Breast epithelium (tissue), 3 donors: Measurements from ENCODE around the gene TFPT.

ENCODE experiments used
- POLR2AphosphoS5 ChIP-seq, 3 donors: sonication (generic); formaldehyde crosslinking; IDR thresholded peaks; one replicate each; pipeline ENCODE4 v1.6.1; 2017; ENCODE audit warnings: antibody characterized with exemption in 3 of 3
- TF ChIP-seq, protein P1 (sequence below), 3 donors: fragments of 450-650 bp; IDR thresholded peaks; one replicate each; pipeline ENCODE4 v1.5.1; 2016 to 2017; ENCODE audit warnings: antibody characterized with exemption in 3 of 3, mild to moderate bottlenecking in 3 of 3, moderate library complexity in 3 of 3

DNA sequence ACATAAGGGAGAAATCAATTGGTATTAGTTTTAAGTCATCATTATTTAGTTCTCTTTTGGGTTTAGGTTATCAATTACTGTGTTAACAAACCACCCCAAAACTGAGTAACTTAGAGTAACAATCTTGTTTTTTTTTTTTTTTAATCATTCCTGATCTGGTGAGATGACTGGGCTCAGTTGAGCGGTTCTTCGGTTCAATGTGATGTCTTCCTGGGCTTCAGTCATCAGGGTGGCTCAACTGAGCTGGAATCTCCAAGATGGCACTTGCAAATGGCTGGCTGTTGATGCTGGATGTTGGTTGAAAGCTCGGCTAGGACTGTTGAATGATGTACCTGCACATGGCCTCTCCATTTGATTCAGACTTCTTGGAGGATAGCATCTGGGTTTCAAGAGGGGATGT is 31.0 kb downstream of the TFPT start:
- TF ChIP-seq, protein P1, sequence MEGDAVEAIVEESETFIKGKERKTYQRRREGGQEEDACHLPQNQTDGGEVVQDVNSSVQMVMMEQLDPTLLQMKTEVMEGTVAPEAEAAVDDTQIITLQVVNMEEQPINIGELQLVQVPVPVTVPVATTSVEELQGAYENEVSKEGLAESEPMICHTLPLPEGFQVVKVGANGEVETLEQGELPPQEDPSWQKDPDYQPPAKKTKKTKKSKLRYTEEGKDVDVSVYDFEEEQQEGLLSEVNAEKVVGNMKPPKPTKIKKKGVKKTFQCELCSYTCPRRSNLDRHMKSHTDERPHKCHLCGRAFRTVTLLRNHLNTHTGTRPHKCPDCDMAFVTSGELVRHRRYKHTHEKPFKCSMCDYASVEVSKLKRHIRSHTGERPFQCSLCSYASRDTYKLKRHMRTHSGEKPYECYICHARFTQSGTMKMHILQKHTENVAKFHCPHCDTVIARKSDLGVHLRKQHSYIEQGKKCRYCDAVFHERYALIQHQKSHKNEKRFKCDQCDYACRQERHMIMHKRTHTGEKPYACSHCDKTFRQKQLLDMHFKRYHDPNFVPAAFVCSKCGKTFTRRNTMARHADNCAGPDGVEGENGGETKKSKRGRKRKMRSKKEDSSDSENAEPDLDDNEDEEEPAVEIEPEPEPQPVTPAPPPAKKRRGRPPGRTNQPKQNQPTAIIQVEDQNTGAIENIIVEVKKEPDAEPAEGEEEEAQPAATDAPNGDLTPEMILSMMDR (IDR thresholded peaks at IDR 0.05) = no peak
- TF ChIP-seq POLR2AphosphoS5 (IDR thresholded peaks at IDR 0.05) = no peak
